ENCODE results near the gene TRRAP. TPM values are rescaled to one million over a fixed set of nuclear protein-coding genes. Genes with fewer than 3 reads are reported as not detected.
"Not testable (repeated sequence)": the region's sequence is repeated elsewhere in the genome, so short reads cannot be mapped to it uniquely, and the experiment has no call there.

Gene TRRAP
- total RNA-seq, 6 experiments from 2014 or later = 26.6 to 35.5 (median 28.7) TPM

- TF ChIP-seq CTCF (IDR thresholded peaks at IDR 0.05) = peak; percentile 75
- no peaks in the 10 kb centered on the region for H3K4me1 Mint-ChIP-seq (ENCODE audit: low read depth)
- peaks cover 6% of the 10 kb centered on the region for H3K27me3 Mint-ChIP-seq (ENCODE audit: insufficient read depth)
- peak; percentile 16 for DNase-seq
- H3K27ac Mint-ChIP-seq = no peak overlapping the region
- no peak overlapping the region for H3K4me3 Mint-ChIP-seq
- no peaks in the 10 kb centered on the region for H3K36me3 Mint-ChIP-seq (ENCODE audit: low read depth)
- H3K9me3 Mint-ChIP-seq = no peaks in the 10 kb centered on the region
Measured at GRCh38 chr7:98872328-98872924, 5.9 kb upstream of the TRRAP start.

- DNase-seq; H3K4me3 Mint-ChIP-seq; H3K27ac Mint-ChIP-seq; H3K4me1 Mint-ChIP-seq (ENCODE audit: low read depth); H3K36me3 Mint-ChIP-seq (ENCODE audit: low read depth); H3K27me3 Mint-ChIP-seq (ENCODE audit: insufficient read depth); H3K9me3 Mint-ChIP-seq: not testable (repeated sequence)
Measured at GRCh38 chr7:98873610-98874009, 4.7 kb upstream of the TRRAP start.

- peaks cover 4% of the 10 kb centered on the region; the same call in 1 of the 2 replicates for H3K4me1 Mint-ChIP-seq (ENCODE audit: low read depth)
- H3K27ac Mint-ChIP-seq = no peak overlapping the region
- H3K4me3 Mint-ChIP-seq = no peak overlapping the region
- no peak for TF ChIP-seq CTCF (IDR thresholded peaks at IDR 0.05)
- no peaks in the 10 kb centered on the region for H3K36me3 Mint-ChIP-seq (ENCODE audit: low read depth)
- no peaks in the 10 kb centered on the region for H3K9me3 Mint-ChIP-seq
- no peak for DNase-seq
- peaks cover 6% of the 10 kb centered on the region for H3K27me3 Mint-ChIP-seq (ENCODE audit: insufficient read depth)
Measured at GRCh38 chr7:98874942-98875341, 3.4 kb upstream of the TRRAP start.

- Mint-ChIP-seq H3K9me3 (no peaks in the 10 kb centered on the region), H3K4me3 (no peak overlapping the region), H3K27me3 (ENCODE audit: insufficient read depth) (peaks cover 6% of the 10 kb centered on the region), H3K4me1 (ENCODE audit: low read depth) (peaks cover 9% of the 10 kb centered on the region), H3K27ac (no peak overlapping the region), H3K36me3 (ENCODE audit: low read depth) (no peaks in the 10 kb centered on the region)
- no peak for DNase-seq
- no peak for TF ChIP-seq CTCF (IDR thresholded peaks at IDR 0.05)
Measured at GRCh38 chr7:98875501-98875900, 2.8 kb upstream of the TRRAP start.

- H3K4me3 Mint-ChIP-seq = 0 out of 2 replicates have a peak overlapping the region, but pooled peaks have one; percentile 54
- peaks cover 2% of the 10 kb centered on the region for H3K27me3 Mint-ChIP-seq (ENCODE audit: insufficient read depth)
- peaks cover 11% of the 10 kb centered on the region for H3K4me1 Mint-ChIP-seq (ENCODE audit: low read depth)
- no peak for TF ChIP-seq CTCF (IDR thresholded peaks at IDR 0.05)
- H3K36me3 Mint-ChIP-seq (ENCODE audit: low read depth) = no peaks in the 10 kb centered on the region; the same call in 1 of the 2 replicates
- no peak overlapping the region for H3K27ac Mint-ChIP-seq
- no peak for DNase-seq
- no peaks in the 10 kb centered on the region for H3K9me3 Mint-ChIP-seq
Measured at GRCh38 chr7:98877146-98877545, 1.2 kb upstream of the TRRAP start.

GRCh38 chr7:98877692-98878364 lies 504 bp upstream of the TRRAP start:
- no peak for TF ChIP-seq CTCF (IDR thresholded peaks at IDR 0.05)
- Mint-ChIP-seq H3K4me3 (peak overlapping the region; percentile 54), H3K27me3 (ENCODE audit: insufficient read depth) (peaks cover 2% of the 10 kb centered on the region), H3K9me3 (no peaks in the 10 kb centered on the region), H3K27ac (no peak overlapping the region), H3K4me1 (ENCODE audit: low read depth) (peaks cover 11% of the 10 kb centered on the region), H3K36me3 (ENCODE audit: low read depth) (no peaks in the 10 kb centered on the region; the same call in 1 of the 2 replicates)
- DNase-seq = no peak

Data from HFFc6 (cell line).